GM12878 (cell line): ENCODE measurements around the gene SHANK3.

Experiments used
- POLR2A ChIP-seq: IDR thresholded peaks from 2 replicates; pipeline ENCODE4 v1.6.1; 2011; ENCODE audit warnings: low read depth, mild to moderate bottlenecking, low read length
- RBBP5 ChIP-seq: fragments of 200-600 bp; sonication (generic); conservative IDR thresholded peaks from 2 replicates; pipeline ENCODE4 v1.6.1; 2016
- TF ChIP-seq, protein P1 (sequence below), 3 experiments: IDR thresholded peaks in 2 of 3; conservative IDR thresholded peaks in 1 of 3; 2 replicates each; pipeline ENCODE4 v1.5.1; 2011; ENCODE audit warnings: low read depth in 3 of 3, low read length in 3 of 3, mild to moderate bottlenecking in 3 of 3, control low read depth in 2 of 3, moderate library complexity in 2 of 3, inconsistent platforms in 1 of 3, mixed read lengths in 1 of 3; ENCODE audit not compliant: control insufficient read depth in 2 of 3, insufficient read depth in 1 of 3; ENCODE audit errors: extremely low read depth in 1 of 3

DNA sequence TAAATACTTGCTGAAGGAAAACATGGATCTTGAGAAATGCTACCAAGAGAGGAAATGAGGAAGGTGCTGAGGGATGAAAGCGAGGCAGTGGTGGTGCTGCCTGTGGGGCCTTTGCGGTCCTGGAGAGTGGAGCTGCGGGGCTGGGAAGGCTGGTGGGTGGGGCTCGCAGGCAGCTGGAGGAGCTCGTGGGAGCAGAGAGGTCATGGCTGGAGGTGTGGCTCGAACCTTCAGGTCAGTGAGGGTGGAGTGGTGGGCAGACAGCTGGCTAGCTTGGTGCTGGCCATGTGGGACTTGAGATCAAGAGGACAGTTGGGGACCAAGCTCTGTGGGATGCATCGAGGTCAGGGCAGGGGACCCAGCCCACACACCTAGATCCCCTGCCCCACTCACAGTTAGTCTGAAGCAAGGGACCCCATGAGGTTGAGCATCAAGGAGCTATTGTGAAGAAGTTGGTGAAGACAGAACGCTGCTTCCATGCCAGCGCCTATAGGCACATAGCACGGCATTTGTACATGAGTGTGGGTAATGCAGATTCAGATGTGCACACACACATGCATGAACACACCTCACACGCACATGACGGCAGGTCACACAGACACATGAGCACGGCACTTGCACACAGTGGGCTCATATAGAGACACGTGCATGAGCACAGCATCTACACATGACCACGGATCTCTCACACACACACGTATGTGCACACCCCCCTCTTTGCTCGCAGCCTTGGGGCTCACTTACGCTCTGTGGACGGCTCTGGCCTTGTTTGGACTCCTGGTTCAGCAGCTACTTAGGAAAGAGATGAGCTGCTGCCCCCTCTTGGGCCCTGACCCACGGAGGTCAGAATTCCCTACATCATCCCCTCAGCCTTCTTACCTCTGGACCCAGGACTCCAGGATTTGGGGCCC is 30.4 kb downstream of the SHANK3 start:
- TF ChIP-seq POLR2A (no peak), RBBP5 (no peak)
- TF ChIP-seq, protein P1, sequence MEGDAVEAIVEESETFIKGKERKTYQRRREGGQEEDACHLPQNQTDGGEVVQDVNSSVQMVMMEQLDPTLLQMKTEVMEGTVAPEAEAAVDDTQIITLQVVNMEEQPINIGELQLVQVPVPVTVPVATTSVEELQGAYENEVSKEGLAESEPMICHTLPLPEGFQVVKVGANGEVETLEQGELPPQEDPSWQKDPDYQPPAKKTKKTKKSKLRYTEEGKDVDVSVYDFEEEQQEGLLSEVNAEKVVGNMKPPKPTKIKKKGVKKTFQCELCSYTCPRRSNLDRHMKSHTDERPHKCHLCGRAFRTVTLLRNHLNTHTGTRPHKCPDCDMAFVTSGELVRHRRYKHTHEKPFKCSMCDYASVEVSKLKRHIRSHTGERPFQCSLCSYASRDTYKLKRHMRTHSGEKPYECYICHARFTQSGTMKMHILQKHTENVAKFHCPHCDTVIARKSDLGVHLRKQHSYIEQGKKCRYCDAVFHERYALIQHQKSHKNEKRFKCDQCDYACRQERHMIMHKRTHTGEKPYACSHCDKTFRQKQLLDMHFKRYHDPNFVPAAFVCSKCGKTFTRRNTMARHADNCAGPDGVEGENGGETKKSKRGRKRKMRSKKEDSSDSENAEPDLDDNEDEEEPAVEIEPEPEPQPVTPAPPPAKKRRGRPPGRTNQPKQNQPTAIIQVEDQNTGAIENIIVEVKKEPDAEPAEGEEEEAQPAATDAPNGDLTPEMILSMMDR (IDR thresholded peaks at IDR 0.05 in 2 of 3, conservative IDR thresholded peaks at IDR 0.05 in 1 of 3; ENCODE audit: control insufficient read depth in 2 of 3, extremely low read depth in 1 of 3, insufficient read depth in 1 of 3, low read depth in 3 of 3, low read length in 3 of 3), result no peak
